GM10248 (cell line): ENCODE results near the gene PLD6.

Experiments used
- CTCF ChIA-PET: fragments of 300-600 bp; sonication (Branson Sonifier 250); formaldehyde crosslinking; extraction: SDS; loops from one replicate; lab custom pipeline; 2021; ENCODE audit warnings: antibody characterized with exemption; lab: Yijun Ruan, JAX
- POLR2A ChIA-PET: fragments of 350-650 bp; sonication (Branson Sonifier 250); formaldehyde crosslinking; extraction: SDS; loops from one replicate; lab custom pipeline; 2020; ENCODE audit warnings: antibody characterized with exemption; lab: Yijun Ruan, JAX
- DNase-seq: peaks from one replicate; pipeline ENCODE4 v3.0.0; 2012; ENCODE audit errors: extremely low spot score
- CTCF ChIP-seq: IDR thresholded peaks from 2 replicates; pipeline ENCODE4 v1.5.1; 2012; ENCODE audit warnings: mild to moderate bottlenecking, low read depth; ENCODE audit errors: extremely low read depth, missing control alignments, control extremely low read depth

PLD6 gene

GRCh38 chr17:17203173-17203730, 2.9 kb downstream of the PLD6 start:
- no peak for TF ChIP-seq CTCF
- POLR2A ChIA-PET, result no interaction called here
- CTCF ChIA-PET, result no interaction called here
- DNase-seq, result no peak

- no peak for DNase-seq
- no peak for TF ChIP-seq CTCF
- CTCF ChIA-PET, result no interaction called here
- POLR2A ChIA-PET, result no interaction called here
Measured at GRCh38 chr17:17201907-17202306, 4.2 kb downstream of the PLD6 start.

- ChIA-PET POLR2A (interaction anchor here (0.8 kb wide), 1 partner anchor 12 kb away, joined by 3 read pairs; no protein-coding TSS in a partner anchor), CTCF (interaction anchor here (0.7 to 1.5 kb wide), 3 partner anchors 17 to 26 kb away, joined by 3 to 4 read pairs (median 4); no protein-coding TSS in a partner anchor)
- no peak for TF ChIP-seq CTCF
Measured at GRCh38 chr17:17201271-17201670, 4.9 kb downstream of the PLD6 start.

GRCh38 chr17:17200831-17201230, 5.3 kb downstream of the PLD6 start:
- TF ChIP-seq CTCF, result no peak
- ChIA-PET POLR2A (interaction anchor here (0.8 kb wide), 1 partner anchor 12 kb away, joined by 3 read pairs; no protein-coding TSS in a partner anchor), CTCF (interaction anchor here (0.7 to 1.5 kb wide), 3 partner anchors 17 to 25 kb away, joined by 3 to 4 read pairs (median 4); no protein-coding TSS in a partner anchor)

More at GRCh38 chr17:17201271-17201670, 4.9 kb downstream of the PLD6 start:
- no peak for DNase-seq

GRCh38 chr17:17200311-17200710, 5.8 kb downstream of the PLD6 start:
- TF ChIP-seq CTCF, result no peak
- ChIA-PET CTCF (interaction anchor here (1.2 to 1.5 kb wide), 2 partner anchors 16 to 25 kb away, joined by 3 to 4 read pairs; no protein-coding TSS in a partner anchor), POLR2A (interaction anchor here (0.8 kb wide), 1 partner anchor 11 kb away, joined by 3 read pairs; no protein-coding TSS in a partner anchor)
- no peak for DNase-seq

More at GRCh38 chr17:17200831-17201230, 5.3 kb downstream of the PLD6 start:
- DNase-seq, result no peak

- TF ChIP-seq CTCF, result no peak
- ChIA-PET POLR2A (no interaction called here), CTCF (interaction anchor here (2.0 kb wide), 1 partner anchor 11 kb away, joined by 6 read pairs; no protein-coding TSS in a partner anchor)
- DNase-seq, result no peak
Measured at GRCh38 chr17:17198281-17198680, 7.9 kb downstream of the PLD6 start.
